Measurements from ENCODE around the gene TOMM5. TPM values are rescaled to one million over a fixed set of nuclear protein-coding genes. Genes with fewer than 3 reads are reported as not detected.
"Not testable (repeated sequence)": the region's sequence is repeated elsewhere in the genome, so short reads cannot be mapped to it uniquely, and the experiment has no call there.

The TOMM5 gene
- total and polyA plus RNA-seq, 5 donors from 2014 or later = 31.9 to 198 (median 163) TPM

GRCh38 chr9:37609735-37610397 is 17.5 kb upstream of the TOMM5 start:
- Mint-ChIP-seq H3K4me3 (no peak overlapping the region), H3K4me1 (no peaks in the 10 kb centered on the region), H3K9me3 (no peaks in the 10 kb centered on the region), H3K27ac (no peak overlapping the region), H3K27me3 (peaks cover 24% of the 10 kb centered on the region), H3K36me3 (no peaks in the 10 kb centered on the region)
- Histone ChIP-seq H3K4me1 (ENCODE audit: control insufficient read depth, insufficient read depth, low read length, poor library complexity, severe bottlenecking) (no peaks in the 10 kb centered on the region), H3K9me3 (ENCODE audit: control insufficient read depth in 2 of 2, low read length in 2 of 2) (no peaks in the 10 kb centered on the region), H3K27ac (ENCODE audit: insufficient read depth, low read length, poor library complexity, severe bottlenecking) (no peak overlapping the region), H3K36me3 (ENCODE audit: control insufficient read depth, insufficient read depth, low read length) (no peaks in the 10 kb centered on the region), H3K27me3 (ENCODE audit: control insufficient read depth, insufficient read depth, low read length) (peaks cover 9% of the 10 kb centered on the region), H3K4me3 (ENCODE audit: low read depth, low read length) (no peak overlapping the region)
- DNase-seq (no peak), ATAC-seq (ENCODE audit: low read depth in 2 of 2) (no peak)

- H3K27me3 Mint-ChIP-seq = peaks cover 24% of the 10 kb centered on the region
Observed at GRCh38 chr9:37608250-37608649, 15.9 kb upstream of the TOMM5 start.

GRCh38 chr9:37604296-37604695 is 11.9 kb upstream of the TOMM5 start:
- Mint-ChIP-seq H3K4me1 (no peaks in the 10 kb centered on the region), H3K36me3 (no peaks in the 10 kb centered on the region), H3K27ac (no peak overlapping the region), H3K4me3 (no peak overlapping the region), H3K27me3 (peaks cover 49% of the 10 kb centered on the region), H3K9me3 (no peaks in the 10 kb centered on the region)
- Histone ChIP-seq H3K4me3 (ENCODE audit: low read depth, low read length) (no peak overlapping the region), H3K27ac (ENCODE audit: insufficient read depth, low read length, poor library complexity, severe bottlenecking) (no peak overlapping the region), H3K4me1 (ENCODE audit: control insufficient read depth, insufficient read depth, low read length, poor library complexity, severe bottlenecking) (no peaks in the 10 kb centered on the region), H3K9me3 (ENCODE audit: control insufficient read depth in 2 of 2, low read length in 2 of 2) (no peaks in the 10 kb centered on the region), H3K27me3 (ENCODE audit: control insufficient read depth, insufficient read depth, low read length) (peaks cover 9% of the 10 kb centered on the region), H3K36me3 (ENCODE audit: control insufficient read depth, insufficient read depth, low read length) (no peaks in the 10 kb centered on the region)
- DNase-seq (no peak), ATAC-seq (ENCODE audit: low read depth in 2 of 2) (no peak)

More at GRCh38 chr9:37608250-37608649, 15.9 kb upstream of the TOMM5 start:
- no peaks in the 10 kb centered on the region for H3K4me1 ChIP-seq (ENCODE audit: control insufficient read depth, insufficient read depth, low read length, poor library complexity, severe bottlenecking)
- no peak overlapping the region for H3K4me3 ChIP-seq (ENCODE audit: low read depth, low read length)
- peak overlapping the region in 1 of 3 donors; percentile 38 for H3K27ac Mint-ChIP-seq
- H3K27me3 ChIP-seq (ENCODE audit: control insufficient read depth, insufficient read depth, low read length) = peaks cover 5% of the 10 kb centered on the region
- ATAC-seq (ENCODE audit: low read depth in 2 of 2) (no peak), DNase-seq (no peak)
- no peaks in the 10 kb centered on the region for H3K36me3 Mint-ChIP-seq
- H3K4me3 Mint-ChIP-seq = no peak overlapping the region
- H3K36me3 ChIP-seq (ENCODE audit: control insufficient read depth, insufficient read depth, low read length) = no peaks in the 10 kb centered on the region
- no peak overlapping the region for H3K27ac ChIP-seq (ENCODE audit: insufficient read depth, low read length, poor library complexity, severe bottlenecking)
- no peaks in the 10 kb centered on the region for H3K9me3 Mint-ChIP-seq
- H3K4me1 Mint-ChIP-seq = no peaks in the 10 kb centered on the region
- no peaks in the 10 kb centered on the region for H3K9me3 ChIP-seq (ENCODE audit: control insufficient read depth in 2 of 2, low read length in 2 of 2)

- Histone ChIP-seq H3K9me3 (ENCODE audit: control insufficient read depth in 2 of 2, low read length in 2 of 2) (no peaks in the 10 kb centered on the region), H3K27me3 (ENCODE audit: control insufficient read depth, insufficient read depth, low read length) (peaks cover 10% of the 10 kb centered on the region), H3K36me3 (ENCODE audit: control insufficient read depth, insufficient read depth, low read length) (no peaks in the 10 kb centered on the region), H3K4me1 (ENCODE audit: control insufficient read depth, insufficient read depth, low read length, poor library complexity, severe bottlenecking) (no peaks in the 10 kb centered on the region), H3K27ac (ENCODE audit: insufficient read depth, low read length, poor library complexity, severe bottlenecking) (no peak overlapping the region), H3K4me3 (ENCODE audit: low read depth, low read length) (no peak overlapping the region)
- DNase-seq (no peak), ATAC-seq (ENCODE audit: low read depth in 2 of 2) (no peak)
- H3K36me3 Mint-ChIP-seq = no peaks in the 10 kb centered on the region
- H3K4me1 Mint-ChIP-seq = no peaks in the 10 kb centered on the region
- H3K4me3 Mint-ChIP-seq = no peak overlapping the region
- no peaks in the 10 kb centered on the region for H3K9me3 Mint-ChIP-seq
- H3K27ac Mint-ChIP-seq = no peak overlapping the region
- peaks cover 48% of the 10 kb centered on the region for H3K27me3 Mint-ChIP-seq
Observed at GRCh38 chr9:37602817-37603216, 10.4 kb upstream of the TOMM5 start.

- peaks cover 13% of the 10 kb centered on the region for H3K27me3 ChIP-seq (ENCODE audit: control insufficient read depth, insufficient read depth, low read length)
- H3K4me3 Mint-ChIP-seq; H3K4me1 ChIP-seq (ENCODE audit: control insufficient read depth, insufficient read depth, low read length, poor library complexity, severe bottlenecking); DNase-seq; ATAC-seq (ENCODE audit: low read depth in 2 of 2); H3K9me3 Mint-ChIP-seq; H3K36me3 Mint-ChIP-seq; H3K27ac Mint-ChIP-seq; H3K27ac ChIP-seq (ENCODE audit: insufficient read depth, low read length, poor library complexity, severe bottlenecking); H3K36me3 ChIP-seq (ENCODE audit: control insufficient read depth, insufficient read depth, low read length); H3K4me3 ChIP-seq (ENCODE audit: low read depth, low read length); H3K9me3 ChIP-seq (ENCODE audit: control insufficient read depth in 2 of 2, low read length in 2 of 2); H3K4me1 Mint-ChIP-seq: not testable (repeated sequence)
- peaks cover 43% of the 10 kb centered on the region for H3K27me3 Mint-ChIP-seq
Observed at GRCh38 chr9:37602061-37602460, 9.7 kb upstream of the TOMM5 start.

- H3K9me3 Mint-ChIP-seq = no peaks in the 10 kb centered on the region
- H3K4me3 Mint-ChIP-seq = no peak overlapping the region
- ATAC-seq (ENCODE audit: low read depth in 2 of 2) = no peak
Observed at GRCh38 chr9:37596504-37596903, 4.1 kb upstream of the TOMM5 start.

GRCh38 chr9:37593883-37594448 is 1.6 kb upstream of the TOMM5 start:
- Histone ChIP-seq H3K4me3 (ENCODE audit: low read depth, low read length) (peak overlapping the region; percentile 58), H3K4me1 (ENCODE audit: control insufficient read depth, insufficient read depth, low read length, poor library complexity, severe bottlenecking) (peaks cover 29% of the 10 kb centered on the region), H3K36me3 (ENCODE audit: control insufficient read depth, insufficient read depth, low read length) (peaks cover 3% of the 10 kb centered on the region), H3K9me3 (ENCODE audit: control insufficient read depth in 2 of 2, low read length in 2 of 2) (no peaks in the 10 kb centered on the region), H3K27me3 (ENCODE audit: control insufficient read depth, insufficient read depth, low read length) (peaks cover 16% of the 10 kb centered on the region), H3K27ac (ENCODE audit: insufficient read depth, low read length, poor library complexity, severe bottlenecking) (no peak overlapping the region)
- Mint-ChIP-seq H3K27ac (peak overlapping the region in 1 of 3 donors; percentile 72), H3K9me3 (no peaks in the 10 kb centered on the region), H3K36me3 (no peaks in the 10 kb centered on the region), H3K27me3 (peaks cover 24% of the 10 kb centered on the region), H3K4me1 (peaks cover 4 to 42% (median 32%) of the 10 kb centered on the region in 4 donors), H3K4me3 (peak overlapping the region; percentile 72 to 82 (median 79))
- no peak for DNase-seq
- no peak for ATAC-seq (ENCODE audit: low read depth in 2 of 2)

More at GRCh38 chr9:37596504-37596903, 4.1 kb upstream of the TOMM5 start:
- Histone ChIP-seq H3K36me3 (ENCODE audit: control insufficient read depth, insufficient read depth, low read length) (no peaks in the 10 kb centered on the region), H3K4me1 (ENCODE audit: control insufficient read depth, insufficient read depth, low read length, poor library complexity, severe bottlenecking) (peaks cover 18% of the 10 kb centered on the region), H3K27ac (ENCODE audit: insufficient read depth, low read length, poor library complexity, severe bottlenecking) (no peak overlapping the region), H3K9me3 (ENCODE audit: control insufficient read depth in 2 of 2, low read length in 2 of 2) (no peaks in the 10 kb centered on the region), H3K4me3 (ENCODE audit: low read depth, low read length) (no peak overlapping the region), H3K27me3 (ENCODE audit: control insufficient read depth, insufficient read depth, low read length) (peaks cover 21% of the 10 kb centered on the region)
- peaks cover 42% of the 10 kb centered on the region for H3K27me3 Mint-ChIP-seq
- H3K27ac Mint-ChIP-seq = no peak overlapping the region
- H3K4me1 Mint-ChIP-seq = peaks cover 4 to 21% (median 15%) of the 10 kb centered on the region in 4 donors
- no peaks in the 10 kb centered on the region for H3K36me3 Mint-ChIP-seq
- no peak for DNase-seq

GRCh38 chr9:37587521-37587920 is 4.9 kb downstream of the TOMM5 start:
- peak overlapping the region in 1 of 4 donors; percentile 13 for H3K4me3 Mint-ChIP-seq

More at GRCh38 chr9:37587521-37587920, 4.9 kb downstream of the TOMM5 start:
- no peaks in the 10 kb centered on the region for H3K9me3 ChIP-seq (ENCODE audit: control insufficient read depth in 2 of 2, low read length in 2 of 2)
- H3K4me1 ChIP-seq (ENCODE audit: control insufficient read depth, insufficient read depth, low read length, poor library complexity, severe bottlenecking) = peaks cover 18% of the 10 kb centered on the region
- H3K27me3 Mint-ChIP-seq = no peaks in the 10 kb centered on the region
- no peak for ATAC-seq (ENCODE audit: low read depth in 2 of 2)
- no peak overlapping the region for H3K27ac ChIP-seq (ENCODE audit: insufficient read depth, low read length, poor library complexity, severe bottlenecking)
- H3K9me3 Mint-ChIP-seq = no peaks in the 10 kb centered on the region
- no peak overlapping the region for H3K27ac Mint-ChIP-seq
- H3K36me3 ChIP-seq (ENCODE audit: control insufficient read depth, insufficient read depth, low read length) = peaks cover 62% of the 10 kb centered on the region
- H3K36me3 Mint-ChIP-seq = peaks cover 17% of the 10 kb centered on the region
- H3K4me3 ChIP-seq (ENCODE audit: low read depth, low read length) = no peak overlapping the region
- no peak for DNase-seq
- peaks cover 17 to 45% (median 33%) of the 10 kb centered on the region in 4 donors for H3K4me1 Mint-ChIP-seq
- H3K27me3 ChIP-seq (ENCODE audit: control insufficient read depth, insufficient read depth, low read length) = no peaks in the 10 kb centered on the region

Measured in CD4-positive, CD25-positive, alpha-beta regulatory T cell (primary cell).